Activated CD8-positive, alpha-beta T cell treated with anti-CD3 and anti-CD28 coated beads for 36 hours (primary cell): ENCODE data around the gene ELL. TPM values are rescaled to one million over a fixed set of nuclear protein-coding genes. Genes with fewer than 3 reads are reported as not detected.
A peak's percentile ranks its signal among the peaks of the same experiment; 100 is the strongest.
"Not testable (repeated sequence)": the region's sequence is repeated elsewhere in the genome, so short reads cannot be mapped to it uniquely, and the experiment has no call there.

Source experiments
- ATAC-seq: fragments of 200-7000 bp; cut with Tn5 transposase; one replicate; pipeline ENCODE4 v1.10.0; 2021; ENCODE audit warnings: mild to moderate bottlenecking, moderate library complexity
- CTCF ChIA-PET: fragments of 350-600 bp; sonication (Branson Sonifier 250); formaldehyde crosslinking; loops from one replicate; lab custom pipeline; 2021; ENCODE audit warnings: antibody characterized with exemption; lab: Charles Lee
- POLR2A ChIA-PET: fragments of 350-600 bp; sonication (Branson Sonifier 250); formaldehyde crosslinking; loops from one replicate; lab custom pipeline; 2021; ENCODE audit warnings: antibody characterized with exemption; lab: Charles Lee
- DNase-seq: peaks from one replicate; pipeline ENCODE4 v3.0.0-alpha.2; 2020
- H3K27ac Mint-ChIP-seq: one replicate; pipeline ENCODE4 v1.8.0; 2021; ENCODE audit warnings: mild to moderate bottlenecking, mixed read lengths
- H3K27me3 Mint-ChIP-seq: one replicate; pipeline ENCODE4 v1.8.0; 2021; ENCODE audit warnings: mixed read lengths
- H3K36me3 Mint-ChIP-seq: one replicate; pipeline ENCODE4 v1.8.0; 2021; ENCODE audit warnings: low read depth, mixed read lengths
- H3K4me1 Mint-ChIP-seq: one replicate; pipeline ENCODE4 v1.8.0; 2021; ENCODE audit warnings: low read depth, mixed read lengths
- H3K4me3 Mint-ChIP-seq: one replicate; pipeline ENCODE4 v1.8.0; 2021; ENCODE audit warnings: mild to moderate bottlenecking, moderate library complexity, mixed read lengths
- H3K9me3 Mint-ChIP-seq: one replicate; pipeline ENCODE4 v1.8.0; 2021; ENCODE audit warnings: mixed read lengths
- CTCF ChIP-seq: fragments of 200-600 bp; IDR thresholded peaks from one replicate; pipeline ENCODE4 v1.8.0; 2022; ENCODE audit warnings: antibody characterized with exemption, mild to moderate bottlenecking
- intact Hi-C: fragments of 100-400 bp; cut with micrococcal nuclease; formaldehyde crosslinking; loops from one replicate; pipeline ENCODE4 v1.10.0; 2022
- total RNA-seq, 2 experiments: library from RNA; stranded (reverse); gene quantifications; one replicate each; pipeline ENCODE4 v1.2.3, GENCODE V29; 2021

The ELL gene
- total RNA-seq, 2 experiments from 2014 or later = 20.1 to 21.9 TPM

GRCh38 chr19:18543814-18544475 is 22.1 kb upstream of the ELL start:
- peaks cover 16% of the 10 kb centered on the region for H3K36me3 Mint-ChIP-seq
- ATAC-seq = peak; percentile 90
- no peak for TF ChIP-seq CTCF
- peak overlapping the region; percentile 98 for H3K27ac Mint-ChIP-seq
- H3K27me3 Mint-ChIP-seq = no peaks in the 10 kb centered on the region
- intact Hi-C loops = no loop called here
- ChIA-PET CTCF (interaction anchor here (1.1 to 2.3 kb wide), 8 partner anchors 9 to 94 kb away, joined by 3 to 13 read pairs (median 6); partner anchors contain the start of genes KXD1 and UBA52), POLR2A (interaction anchor here (0.7 to 3.1 kb wide), 16 partner anchors 10 to 97 kb away, joined by 3 to 25 read pairs (median 4); partner anchors contain the start of genes ELL, KXD1, REX1BD and UBA52)
- no peaks in the 10 kb centered on the region for H3K9me3 Mint-ChIP-seq
- peak overlapping the region; percentile 90 for H3K4me3 Mint-ChIP-seq
- peak; percentile 91 for DNase-seq
- H3K4me1 Mint-ChIP-seq = peaks cover 22% of the 10 kb centered on the region

- POLR2A ChIA-PET = interaction anchor here (0.7 to 3.1 kb wide), 14 partner anchors 11 to 261 kb away, joined by 3 to 25 read pairs (median 4); partner anchors contain the start of genes KXD1, REX1BD and UBA52
These were observed 21.3 kb upstream of the ELL start, which contains the start of gene FKBP8 for GRCh38 chr19:18542941-18543813. Gene FKBP8 (minus strand): TSS chr19:18543573. CDS start chr19:18541970, 1,603 bp downstream.

GRCh38 chr19:18541992-18542940 is 20.4 kb upstream of the ELL start:
- intact Hi-C loops = no loop called here
- H3K27me3 Mint-ChIP-seq = no peaks in the 10 kb centered on the region
- CTCF ChIA-PET = interaction anchor here (1.2 to 1.7 kb wide), 2 partner anchors 19 to 154 kb away, joined by 3 to 4 read pairs; no protein-coding TSS in a partner anchor
- peaks cover 22% of the 10 kb centered on the region for H3K4me1 Mint-ChIP-seq
- ATAC-seq (no peak), DNase-seq (peak; percentile 36)
- no peaks in the 10 kb centered on the region for H3K9me3 Mint-ChIP-seq
- POLR2A ChIA-PET = interaction anchor here (0.8 to 3.1 kb wide), 4 partner anchors 15 to 260 kb away, joined by 3 to 25 read pairs (median 4); partner anchors contain the start of gene UBA52
- peak overlapping the region; percentile 94 for H3K27ac Mint-ChIP-seq
- no peak for TF ChIP-seq CTCF
- peaks cover 29% of the 10 kb centered on the region for H3K36me3 Mint-ChIP-seq
- H3K4me3 Mint-ChIP-seq = peak overlapping the region; percentile 90

More at GRCh38 chr19:18542941-18543813, 21.3 kb upstream of the ELL start, which contains the start of gene FKBP8:
- Mint-ChIP-seq H3K36me3 (peaks cover 20% of the 10 kb centered on the region), H3K4me1 (peaks cover 22% of the 10 kb centered on the region), H3K4me3 (peak within 1 kb of the TSS; percentile 90), H3K27me3 (no peaks in the 10 kb centered on the region), H3K27ac (peak within 1 kb of the TSS; percentile 98), H3K9me3 (no peaks in the 10 kb centered on the region)
- intact Hi-C loops = no loop called here
- CTCF ChIA-PET = interaction anchor here (1.1 to 2.3 kb wide), 7 partner anchors 13 to 155 kb away, joined by 3 to 13 read pairs (median 4); partner anchors contain the start of gene KXD1
- TF ChIP-seq CTCF = no peak
- DNase-seq = peak; percentile 97
- peak; percentile 96 for ATAC-seq

- no peak for TF ChIP-seq CTCF
- DNase-seq (peak; percentile 19), ATAC-seq (no peak)
- CTCF ChIA-PET = interaction anchor here (1.2 to 1.7 kb wide), 2 partner anchors 18 to 153 kb away, joined by 3 to 4 read pairs; no protein-coding TSS in a partner anchor
- peaks cover 36% of the 10 kb centered on the region for H3K36me3 Mint-ChIP-seq
- peak overlapping the region; percentile 94 for H3K27ac Mint-ChIP-seq
- H3K4me3 Mint-ChIP-seq = peak overlapping the region; percentile 90
- H3K9me3 Mint-ChIP-seq = no peaks in the 10 kb centered on the region
- H3K4me1 Mint-ChIP-seq = peaks cover 22% of the 10 kb centered on the region
- H3K27me3 Mint-ChIP-seq = no peaks in the 10 kb centered on the region
- POLR2A ChIA-PET = interaction anchor here (3.1 kb wide), 1 partner anchor 30 kb away, joined by 25 read pairs; the partner anchor contains the start of gene UBA52
- intact Hi-C loops = no loop called here
These were observed 19.6 kb upstream of the ELL start for GRCh38 chr19:18541258-18541991.

- POLR2A ChIA-PET = interaction anchor here (1.2 kb wide), 1 partner anchor 32 kb away, joined by 4 read pairs; the partner anchor contains the start of gene UBA52
- H3K27me3 Mint-ChIP-seq = not testable (repeated sequence)
These were observed 18.3 kb upstream of the ELL start for GRCh38 chr19:18540200-18540599.

More at GRCh38 chr19:18540200-18540599, 18.3 kb upstream of the ELL start:
- peaks cover 22% of the 10 kb centered on the region for H3K4me1 Mint-ChIP-seq
- intact Hi-C loops, H3K27ac Mint-ChIP-seq, DNase-seq, CTCF ChIA-PET, H3K4me3 Mint-ChIP-seq, H3K9me3 Mint-ChIP-seq, ATAC-seq: not testable (repeated sequence)
- H3K36me3 Mint-ChIP-seq = peaks cover 42% of the 10 kb centered on the region
